ENCODE data around the gene ZNF597. TPM values are rescaled to one million over a fixed set of nuclear protein-coding genes. Genes with fewer than 3 reads are reported as not detected.

The ZNF597 gene
- total RNA-seq, 1 donor, result 2.9 TPM

DNA sequence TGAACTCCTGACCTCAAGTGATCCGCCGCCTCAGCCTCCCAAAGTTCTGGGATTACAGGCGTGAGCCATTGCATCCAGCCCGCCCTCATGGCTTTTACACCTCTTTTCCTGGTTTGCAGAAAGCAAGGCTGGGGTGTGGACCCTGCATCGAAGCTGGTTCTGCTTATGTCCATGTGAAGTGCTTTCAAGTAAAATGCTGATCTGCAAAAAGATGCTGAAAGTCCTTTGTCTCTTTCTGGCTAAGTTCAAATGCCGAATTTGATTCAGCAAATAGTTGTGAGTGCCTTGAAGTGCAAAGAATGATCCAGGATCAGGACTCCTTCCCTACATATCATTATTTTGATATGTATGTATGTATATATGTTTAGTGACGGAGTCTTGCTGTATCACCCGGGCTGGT is 17.3 kb upstream of the ZNF597 start:
- peaks cover 80% of the 10 kb centered on the region for H3K79me2 ChIP-seq (ENCODE audit: insufficient read depth, low read length)
- H3K4me1 ChIP-seq (ENCODE audit: insufficient read depth, low read length), result peaks cover 20% of the 10 kb centered on the region
- H2AFZ ChIP-seq (ENCODE audit: low read length), result no peak overlapping the region
- TF ChIP-seq, protein P1, sequence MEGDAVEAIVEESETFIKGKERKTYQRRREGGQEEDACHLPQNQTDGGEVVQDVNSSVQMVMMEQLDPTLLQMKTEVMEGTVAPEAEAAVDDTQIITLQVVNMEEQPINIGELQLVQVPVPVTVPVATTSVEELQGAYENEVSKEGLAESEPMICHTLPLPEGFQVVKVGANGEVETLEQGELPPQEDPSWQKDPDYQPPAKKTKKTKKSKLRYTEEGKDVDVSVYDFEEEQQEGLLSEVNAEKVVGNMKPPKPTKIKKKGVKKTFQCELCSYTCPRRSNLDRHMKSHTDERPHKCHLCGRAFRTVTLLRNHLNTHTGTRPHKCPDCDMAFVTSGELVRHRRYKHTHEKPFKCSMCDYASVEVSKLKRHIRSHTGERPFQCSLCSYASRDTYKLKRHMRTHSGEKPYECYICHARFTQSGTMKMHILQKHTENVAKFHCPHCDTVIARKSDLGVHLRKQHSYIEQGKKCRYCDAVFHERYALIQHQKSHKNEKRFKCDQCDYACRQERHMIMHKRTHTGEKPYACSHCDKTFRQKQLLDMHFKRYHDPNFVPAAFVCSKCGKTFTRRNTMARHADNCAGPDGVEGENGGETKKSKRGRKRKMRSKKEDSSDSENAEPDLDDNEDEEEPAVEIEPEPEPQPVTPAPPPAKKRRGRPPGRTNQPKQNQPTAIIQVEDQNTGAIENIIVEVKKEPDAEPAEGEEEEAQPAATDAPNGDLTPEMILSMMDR (IDR thresholded peaks at IDR 0.05; ENCODE audit: extremely low read depth, low read depth, low read length), result no peak
- peaks cover 1% of the 10 kb centered on the region for H3K36me3 ChIP-seq (ENCODE audit: insufficient read depth, low read length)
- no peaks in the 10 kb centered on the region for H3K9me3 ChIP-seq (ENCODE audit: low read depth, low read length)
- no peaks in the 10 kb centered on the region for H3K27me3 ChIP-seq (ENCODE audit: insufficient read depth, low read length)
- H3K4me3 ChIP-seq (ENCODE audit: insufficient read depth, low read length), result no peak overlapping the region
- no peak overlapping the region for H3K27ac ChIP-seq (ENCODE audit: low read depth, low read length)
- no peak overlapping the region for H3K4me2 ChIP-seq (ENCODE audit: insufficient read depth, low read length)
- H4K20me1 ChIP-seq (ENCODE audit: insufficient read depth, low read length), result peaks cover 62% of the 10 kb centered on the region
- no peak for DNase-seq (ENCODE audit: insufficient read length, low spot score, missing footprints)

DNA sequence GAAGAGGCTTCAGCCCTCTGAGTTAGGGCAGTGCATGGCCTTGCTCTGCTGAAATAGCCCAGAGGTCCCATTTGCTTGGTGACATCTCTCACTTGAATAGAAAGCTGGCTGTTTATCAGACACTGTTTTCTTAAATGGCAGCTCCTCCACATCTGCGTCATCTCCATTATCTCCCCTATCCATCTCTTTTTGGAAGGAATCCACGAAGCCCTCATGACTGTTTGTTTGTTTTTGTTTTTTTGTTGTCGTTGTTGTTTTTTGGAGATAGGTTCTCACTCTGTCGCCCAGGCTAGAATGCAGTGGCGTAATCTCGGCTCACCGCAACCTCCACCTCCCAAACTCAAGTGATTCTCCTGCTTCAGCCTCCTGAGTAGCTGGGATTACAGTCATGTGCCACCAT is 16.8 kb upstream of the ZNF597 start:
- Histone ChIP-seq H2AFZ (ENCODE audit: low read length) (no peak overlapping the region), H3K4me1 (ENCODE audit: insufficient read depth, low read length) (peaks cover 20% of the 10 kb centered on the region), H3K9me3 (ENCODE audit: low read depth, low read length) (no peaks in the 10 kb centered on the region), H3K27me3 (ENCODE audit: insufficient read depth, low read length) (no peaks in the 10 kb centered on the region), H3K36me3 (ENCODE audit: insufficient read depth, low read length) (no peaks in the 10 kb centered on the region), H4K20me1 (ENCODE audit: insufficient read depth, low read length) (peaks cover 57% of the 10 kb centered on the region), H3K4me2 (ENCODE audit: insufficient read depth, low read length) (peak overlapping the region; percentile 96), H3K4me3 (ENCODE audit: insufficient read depth, low read length) (no peak overlapping the region), H3K79me2 (ENCODE audit: insufficient read depth, low read length) (peaks cover 75% of the 10 kb centered on the region), H3K27ac (ENCODE audit: low read depth, low read length) (no peak overlapping the region)
- TF ChIP-seq, protein P1 (IDR thresholded peaks at IDR 0.05; ENCODE audit: extremely low read depth, low read depth, low read length), result no peak
- DNase-seq (ENCODE audit: insufficient read length, low spot score, missing footprints), result no peak

DNA sequence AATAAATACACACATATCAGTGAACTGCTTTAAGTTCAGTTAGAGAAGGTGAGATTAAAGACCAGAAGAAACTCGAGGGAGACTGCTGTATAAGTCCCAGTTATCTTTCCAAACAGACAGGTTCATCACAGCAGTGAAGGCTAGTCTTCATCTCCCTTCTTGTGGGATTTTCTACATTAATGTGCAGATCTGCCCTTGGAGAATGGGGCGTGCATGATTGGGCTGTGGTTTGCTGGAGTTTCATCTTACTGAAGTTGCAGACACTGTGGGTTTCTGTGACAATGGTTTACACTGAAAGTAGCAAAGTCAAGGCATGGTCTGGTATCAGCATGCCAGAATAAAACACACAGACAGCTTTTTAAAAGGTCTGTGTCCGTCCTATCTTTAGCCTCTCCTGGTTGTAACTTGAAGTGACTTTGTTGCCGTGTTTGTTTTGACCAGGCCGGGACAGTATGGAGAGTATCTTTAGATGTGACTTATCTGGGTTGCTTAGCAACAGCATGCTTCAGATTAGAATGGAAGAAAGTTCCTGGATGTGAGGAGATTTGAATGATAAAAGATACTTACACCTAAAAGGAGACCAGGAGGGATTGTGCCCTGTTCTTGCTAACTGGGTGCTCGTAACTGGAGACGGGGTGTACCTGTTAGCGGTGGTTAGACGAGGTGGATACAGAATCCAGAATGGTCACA is 16.2 kb upstream of the ZNF597 start:
- DNase-seq (ENCODE audit: insufficient read length, low spot score, missing footprints), result peak; percentile 58
- H3K4me2 ChIP-seq (ENCODE audit: insufficient read depth, low read length), result peak overlapping the region; percentile 96
- H3K27me3 ChIP-seq (ENCODE audit: insufficient read depth, low read length), result no peaks in the 10 kb centered on the region
- H4K20me1 ChIP-seq (ENCODE audit: insufficient read depth, low read length), result peaks cover 53% of the 10 kb centered on the region
- peak overlapping the region; percentile 95 for H3K4me3 ChIP-seq (ENCODE audit: insufficient read depth, low read length)
- H3K9me3 ChIP-seq (ENCODE audit: low read depth, low read length), result no peaks in the 10 kb centered on the region
- peaks cover 70% of the 10 kb centered on the region for H3K79me2 ChIP-seq (ENCODE audit: insufficient read depth, low read length)
- H3K27ac ChIP-seq (ENCODE audit: low read depth, low read length), result peak overlapping the region; percentile 85
- H2AFZ ChIP-seq (ENCODE audit: low read length), result no peak overlapping the region
- peaks cover 20% of the 10 kb centered on the region for H3K4me1 ChIP-seq (ENCODE audit: insufficient read depth, low read length)
- TF ChIP-seq, protein P1 (IDR thresholded peaks at IDR 0.05; ENCODE audit: extremely low read depth, low read depth, low read length), result no peak
- H3K36me3 ChIP-seq (ENCODE audit: insufficient read depth, low read length), result no peaks in the 10 kb centered on the region

DNA sequence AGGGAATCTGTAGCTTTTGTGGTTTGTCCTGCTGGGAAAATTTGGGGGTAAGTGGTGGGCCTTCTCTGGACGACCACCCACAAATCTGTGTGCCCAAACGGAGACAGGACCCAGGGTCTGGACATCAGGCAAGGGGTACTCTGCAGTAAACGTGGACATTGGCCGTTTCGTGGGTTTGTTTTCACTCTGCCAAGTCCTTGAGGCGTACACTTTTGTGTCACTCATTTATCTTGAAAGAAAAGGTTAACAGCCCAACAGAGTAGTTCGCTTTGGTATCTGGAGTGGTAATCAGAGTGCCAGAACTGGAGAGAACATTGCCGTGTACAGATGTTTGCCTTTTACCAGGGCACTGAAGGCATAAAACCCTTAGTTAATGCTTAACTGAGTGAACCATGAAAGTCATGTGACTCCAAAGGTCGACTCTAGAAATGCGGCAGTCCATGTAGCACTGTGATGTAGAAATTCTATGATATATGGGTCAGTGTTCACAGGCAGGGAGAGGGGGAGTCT is 15.6 kb upstream of the ZNF597 start:
- peaks cover 49% of the 10 kb centered on the region for H4K20me1 ChIP-seq (ENCODE audit: insufficient read depth, low read length)

More for the DNA sequence above, 15.6 kb upstream of the ZNF597 start:
- Histone ChIP-seq H3K36me3 (ENCODE audit: insufficient read depth, low read length) (no peaks in the 10 kb centered on the region), H3K4me1 (ENCODE audit: insufficient read depth, low read length) (peaks cover 20% of the 10 kb centered on the region), H3K27me3 (ENCODE audit: insufficient read depth, low read length) (no peaks in the 10 kb centered on the region), H3K4me2 (ENCODE audit: insufficient read depth, low read length) (peak overlapping the region; percentile 96), H2AFZ (ENCODE audit: low read length) (peak overlapping the region; percentile 84), H3K79me2 (ENCODE audit: insufficient read depth, low read length) (peaks cover 63% of the 10 kb centered on the region), H3K9me3 (ENCODE audit: low read depth, low read length) (no peaks in the 10 kb centered on the region), H3K4me3 (ENCODE audit: insufficient read depth, low read length) (peak overlapping the region; percentile 95), H3K27ac (ENCODE audit: low read depth, low read length) (peak overlapping the region; percentile 85)
- peak; percentile 87 for DNase-seq (ENCODE audit: insufficient read length, low spot score, missing footprints)
- TF ChIP-seq, protein P1 (IDR thresholded peaks at IDR 0.05; ENCODE audit: extremely low read depth, low read depth, low read length), result no peak

All from osteoblast (primary cell).